ENCODE data around the gene SLC19A1.
A peak's percentile ranks its signal among the peaks of the same experiment; 100 is the strongest.

The SLC19A1 gene

DNA sequence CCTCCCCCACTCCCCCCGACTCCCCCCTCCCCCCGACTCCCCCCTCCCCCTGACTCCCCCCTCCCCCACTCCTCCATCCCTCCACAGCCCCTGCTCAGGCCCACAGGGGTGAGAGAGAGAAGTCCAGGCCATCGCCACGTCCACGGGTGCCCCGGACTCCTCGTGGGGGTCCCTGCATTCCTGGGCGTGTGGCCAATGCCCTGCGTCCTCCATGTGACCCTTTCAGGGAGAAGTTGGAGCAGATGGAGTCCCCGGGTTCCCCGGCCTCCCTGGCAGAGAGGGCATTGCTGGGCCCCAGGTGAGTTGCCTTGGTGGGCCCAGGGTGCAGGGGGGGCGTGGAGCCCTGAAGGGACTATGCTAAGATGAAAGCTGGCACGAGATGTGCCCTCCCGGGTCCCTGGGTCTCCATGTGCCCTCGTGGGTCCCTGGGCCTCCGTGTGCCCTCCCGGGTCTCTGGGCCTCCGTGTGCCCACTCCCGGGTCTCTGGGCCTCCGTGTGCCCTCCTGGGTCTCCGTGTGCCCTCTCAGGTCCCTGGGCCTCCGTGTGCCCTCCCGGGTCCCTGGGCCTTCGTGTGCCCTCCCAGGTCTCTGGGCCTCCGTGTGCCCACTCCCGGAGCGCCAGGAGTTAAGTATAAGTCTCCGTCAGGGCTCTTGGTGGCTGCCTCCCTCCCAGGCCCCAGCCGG, 52.0 kb downstream of the SLC19A1 start:
- DNase-seq = no peak

DNA sequence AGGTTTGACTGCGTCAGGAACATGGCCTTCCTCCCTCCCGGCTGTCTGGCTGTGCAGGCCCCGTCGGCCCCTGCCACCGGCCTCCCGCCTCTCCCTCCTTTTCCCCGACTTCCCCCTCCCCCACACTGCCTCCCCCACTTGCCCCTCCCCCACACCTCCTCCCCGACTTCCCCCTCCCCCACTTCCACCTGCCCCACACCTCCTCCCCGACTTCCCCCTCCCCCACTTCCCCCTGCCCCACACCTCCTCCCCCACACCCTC, 52.6 kb downstream of the SLC19A1 start:
- DNase-seq = no peak

DNA sequence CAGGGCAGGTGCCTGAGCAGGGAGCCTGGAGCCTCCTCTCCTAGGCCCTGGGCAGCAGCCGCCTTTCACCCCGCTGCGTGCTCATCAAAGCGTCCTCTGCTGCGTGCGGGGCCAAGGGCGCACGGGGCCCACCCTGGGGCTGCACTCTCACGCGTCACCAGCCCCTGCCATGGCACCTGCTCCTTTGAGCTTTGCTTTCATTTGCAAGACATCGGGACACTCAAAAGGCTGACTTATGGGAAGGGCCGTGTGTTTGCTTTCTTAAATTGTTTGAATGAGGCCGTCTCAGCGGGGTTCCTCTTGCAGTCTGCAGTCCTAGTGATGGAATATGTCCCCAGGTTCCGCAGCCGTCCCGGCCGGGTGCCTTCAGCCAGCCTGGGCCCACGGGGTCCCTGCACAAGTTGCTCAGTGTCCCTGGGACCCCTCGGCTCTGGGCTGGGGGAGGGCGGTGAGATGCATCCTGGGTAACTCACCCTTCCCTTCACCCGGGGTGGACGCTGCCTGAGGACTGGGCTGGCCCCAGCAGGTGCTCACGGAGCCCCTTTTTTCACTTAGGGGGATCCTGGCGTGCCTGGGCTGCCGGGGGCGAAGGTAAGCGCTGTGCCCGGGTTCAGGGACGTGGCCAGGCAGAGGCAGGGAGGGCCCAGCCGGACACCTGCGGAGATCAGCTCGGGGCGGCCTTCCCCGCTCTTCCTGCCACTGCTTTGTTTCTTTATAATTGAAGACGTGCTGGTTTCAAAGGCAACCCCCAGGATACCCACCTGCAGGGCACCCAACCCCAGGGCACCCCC, 53.1 kb downstream of the SLC19A1 start:
- no peak for DNase-seq

DNA sequence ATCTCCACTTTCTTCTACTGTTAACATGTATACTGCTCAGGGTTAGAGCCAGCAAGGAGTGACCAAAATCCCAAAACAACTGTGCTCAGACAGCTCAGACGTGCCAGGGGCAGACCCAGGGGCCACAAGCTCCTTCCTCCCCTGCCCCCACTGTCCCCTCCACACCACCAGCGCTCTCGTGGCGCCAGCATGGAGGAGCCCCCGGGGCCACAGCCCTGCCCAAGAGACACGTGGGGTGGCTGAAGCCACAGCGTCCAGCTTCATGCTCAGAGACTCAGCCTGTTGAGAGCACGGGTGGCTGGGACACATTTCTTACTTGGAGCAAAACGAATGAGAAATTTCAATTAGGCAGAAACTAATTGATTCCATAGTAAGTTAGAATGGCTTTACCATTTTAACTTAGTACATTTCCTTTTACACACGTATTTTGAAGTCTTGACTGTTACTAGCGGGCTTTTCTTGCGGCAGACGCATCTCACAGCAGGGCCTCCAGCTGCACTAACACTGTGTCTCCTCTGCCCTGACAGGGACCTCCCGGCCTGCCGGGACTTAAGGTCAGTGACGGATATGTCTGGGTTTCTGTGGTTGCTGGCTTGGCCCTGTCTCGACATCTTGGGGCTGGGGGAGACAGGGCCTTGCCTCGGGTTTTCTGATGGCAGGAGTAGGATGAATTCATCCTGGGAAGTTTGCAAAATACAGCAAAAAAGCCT, 54.2 kb downstream of the SLC19A1 start:
- no peak for DNase-seq

DNA sequence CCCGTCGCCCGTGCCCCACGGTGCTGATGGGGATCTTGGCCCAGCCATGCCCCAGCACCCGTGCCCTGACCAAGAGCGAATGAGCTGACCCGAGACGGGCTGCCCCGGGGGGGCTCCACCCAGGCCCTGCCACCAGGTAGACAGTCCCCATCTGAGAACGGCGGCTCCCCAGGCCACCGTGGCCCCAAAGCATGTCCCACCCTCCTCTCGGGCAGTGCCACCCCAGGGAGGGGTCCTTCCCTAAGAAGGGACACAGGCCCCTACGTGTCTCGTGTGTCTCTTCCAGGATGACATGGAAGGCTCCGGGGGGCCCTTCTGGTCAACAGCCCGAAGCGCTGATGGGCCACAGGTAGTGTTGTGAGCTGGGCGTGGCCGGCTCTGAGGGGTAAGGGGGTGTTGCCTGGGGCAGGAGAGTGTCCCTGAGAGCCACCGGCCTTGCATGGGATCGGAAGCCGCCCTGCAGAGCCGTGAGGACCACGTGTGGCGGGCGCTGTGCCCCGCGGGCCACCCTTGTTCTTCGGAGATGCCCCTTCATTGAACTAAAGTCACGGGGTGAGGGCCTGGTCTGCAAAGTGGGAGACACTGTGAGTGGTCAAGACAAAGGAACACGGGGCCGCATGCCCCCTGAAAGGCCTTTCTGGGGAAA, 55.0 kb downstream of the SLC19A1 start:
- DNase-seq = no peak

DNA sequence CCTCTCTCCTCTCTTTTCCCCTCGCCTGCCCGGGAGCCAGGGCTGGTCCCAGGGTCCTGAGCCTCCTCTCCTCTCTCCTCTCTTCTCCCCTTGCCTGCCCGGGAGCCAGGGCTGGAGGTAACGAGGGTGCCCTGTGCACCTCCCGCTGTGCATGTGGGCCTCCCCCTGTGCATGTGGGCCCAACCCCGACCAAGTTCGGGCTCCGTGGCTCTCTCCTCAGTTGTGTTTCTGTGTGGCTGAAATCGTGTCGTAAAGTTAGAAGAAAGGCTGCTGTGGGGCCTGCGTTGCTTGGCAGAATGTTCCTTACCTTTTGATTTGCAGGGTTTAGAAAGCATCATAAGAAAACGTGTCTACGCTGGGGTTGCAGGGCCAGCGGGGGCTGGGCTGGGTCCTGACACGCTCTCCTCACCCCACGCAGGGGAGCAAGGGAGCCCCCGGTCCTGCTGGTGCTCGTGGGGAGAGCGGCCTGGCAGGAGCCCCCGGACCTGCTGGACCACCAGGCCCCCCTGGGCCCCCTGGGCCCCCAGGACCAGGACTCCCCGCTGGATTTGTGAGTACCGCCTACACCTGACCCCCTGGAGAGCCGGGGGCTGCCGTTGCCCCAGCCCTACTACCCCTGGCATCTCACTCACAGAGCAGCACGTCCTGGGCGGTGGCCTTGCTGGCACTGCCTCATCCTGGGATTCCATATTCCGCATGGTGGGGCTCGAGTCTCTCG, 55.6 kb downstream of the SLC19A1 start:
- no peak for DNase-seq

DNA sequence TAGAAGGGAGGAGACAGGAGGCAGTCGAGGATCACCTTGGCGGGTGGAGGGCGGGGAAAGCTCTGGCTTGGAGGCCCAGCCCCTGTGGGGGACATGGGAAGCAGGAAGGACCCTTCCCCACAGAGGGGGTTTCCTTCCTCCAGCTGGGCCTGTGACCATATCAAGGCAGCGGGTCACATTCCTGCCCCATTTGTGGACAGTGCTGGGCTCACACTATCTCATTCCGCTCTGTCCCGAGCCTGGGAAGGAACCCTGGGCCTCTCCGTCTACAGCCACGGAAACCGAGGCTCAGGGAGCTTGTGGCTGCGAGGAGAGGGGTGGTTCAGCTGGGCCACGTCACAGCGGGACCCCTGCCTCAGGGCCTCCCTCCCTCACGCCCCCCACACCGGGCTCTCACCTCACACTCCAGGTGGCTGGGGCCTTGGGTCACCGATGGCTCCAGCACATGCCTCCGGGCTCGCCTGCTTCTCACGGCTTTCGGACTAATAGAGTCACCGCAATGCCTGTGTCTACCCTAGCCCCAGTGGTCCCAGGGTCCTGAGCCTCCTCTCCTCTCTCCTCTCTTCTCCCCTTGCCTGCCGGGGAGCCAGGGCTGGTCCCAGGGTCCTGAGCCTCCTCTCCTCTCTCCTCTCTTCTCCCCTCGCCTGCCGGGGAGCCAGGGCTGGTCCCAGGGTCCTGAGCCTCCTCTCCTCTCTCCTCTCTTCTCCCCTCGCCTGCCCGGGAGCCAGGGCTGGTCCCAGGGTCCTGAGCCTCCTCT, 56.4 kb downstream of the SLC19A1 start:
- no peak for DNase-seq

DNA sequence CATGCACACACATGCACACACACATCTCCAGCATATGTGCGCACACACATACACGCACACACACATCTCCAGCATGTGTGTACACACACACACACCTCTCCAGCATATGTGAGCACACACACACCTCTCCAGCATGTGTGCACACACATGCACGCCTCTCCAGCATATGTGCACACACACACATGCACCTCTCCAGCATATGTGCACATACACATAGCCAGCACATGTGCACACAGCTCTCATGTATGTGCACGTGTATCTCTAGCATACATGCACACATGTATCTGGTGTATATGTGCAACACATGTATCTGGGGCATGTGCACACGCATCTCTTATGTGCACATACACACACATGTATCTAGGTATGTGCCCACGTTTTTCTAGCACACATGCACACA, 57.9 kb downstream of the SLC19A1 start:
- DNase-seq = no peak

DNA sequence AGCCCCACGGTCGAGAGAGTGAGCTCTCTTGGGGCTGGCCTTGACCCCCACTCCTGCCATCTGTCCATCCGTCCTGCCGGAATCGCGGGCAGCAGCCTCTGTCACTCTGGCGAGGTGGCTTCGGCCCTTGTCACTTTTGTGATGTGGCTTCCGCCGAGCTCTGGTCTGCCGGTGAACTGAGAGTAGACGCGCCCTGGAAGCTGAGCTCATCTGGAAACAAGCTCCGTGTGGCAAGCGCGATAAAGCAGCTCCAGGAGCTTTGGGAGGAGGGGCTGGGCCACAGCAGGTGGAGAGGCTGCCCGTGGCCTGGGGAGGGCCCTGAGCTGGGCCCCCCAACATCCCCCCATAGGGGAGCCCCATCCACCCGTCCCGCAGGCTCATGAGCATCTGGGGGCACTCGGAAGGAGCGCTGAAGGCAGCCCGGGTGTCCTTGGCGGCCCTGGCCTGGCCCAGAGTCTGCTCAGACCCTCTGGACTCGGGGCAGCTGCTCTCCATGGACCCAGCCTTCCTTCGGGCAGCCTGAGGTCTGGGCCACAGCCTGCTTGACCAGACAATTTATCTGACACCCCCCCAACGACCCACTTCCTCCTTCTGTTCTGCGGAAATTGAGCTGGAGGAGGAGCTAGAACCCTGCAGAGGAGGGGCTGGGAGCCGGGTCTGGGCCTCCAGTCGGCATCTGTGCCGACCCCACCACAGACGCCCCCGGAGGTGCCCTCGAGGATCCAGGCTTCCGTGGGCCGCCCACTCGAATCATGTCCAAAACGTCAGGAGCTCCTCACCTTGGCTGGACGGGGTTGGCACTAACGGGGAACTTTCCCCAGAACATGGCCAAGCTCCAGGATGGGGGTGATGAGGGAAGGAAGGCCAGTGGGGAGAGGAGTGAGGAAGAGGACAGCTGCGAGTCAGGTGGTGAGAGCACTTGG, 59.1 kb downstream of the SLC19A1 start:
- no peak for DNase-seq

DNA sequence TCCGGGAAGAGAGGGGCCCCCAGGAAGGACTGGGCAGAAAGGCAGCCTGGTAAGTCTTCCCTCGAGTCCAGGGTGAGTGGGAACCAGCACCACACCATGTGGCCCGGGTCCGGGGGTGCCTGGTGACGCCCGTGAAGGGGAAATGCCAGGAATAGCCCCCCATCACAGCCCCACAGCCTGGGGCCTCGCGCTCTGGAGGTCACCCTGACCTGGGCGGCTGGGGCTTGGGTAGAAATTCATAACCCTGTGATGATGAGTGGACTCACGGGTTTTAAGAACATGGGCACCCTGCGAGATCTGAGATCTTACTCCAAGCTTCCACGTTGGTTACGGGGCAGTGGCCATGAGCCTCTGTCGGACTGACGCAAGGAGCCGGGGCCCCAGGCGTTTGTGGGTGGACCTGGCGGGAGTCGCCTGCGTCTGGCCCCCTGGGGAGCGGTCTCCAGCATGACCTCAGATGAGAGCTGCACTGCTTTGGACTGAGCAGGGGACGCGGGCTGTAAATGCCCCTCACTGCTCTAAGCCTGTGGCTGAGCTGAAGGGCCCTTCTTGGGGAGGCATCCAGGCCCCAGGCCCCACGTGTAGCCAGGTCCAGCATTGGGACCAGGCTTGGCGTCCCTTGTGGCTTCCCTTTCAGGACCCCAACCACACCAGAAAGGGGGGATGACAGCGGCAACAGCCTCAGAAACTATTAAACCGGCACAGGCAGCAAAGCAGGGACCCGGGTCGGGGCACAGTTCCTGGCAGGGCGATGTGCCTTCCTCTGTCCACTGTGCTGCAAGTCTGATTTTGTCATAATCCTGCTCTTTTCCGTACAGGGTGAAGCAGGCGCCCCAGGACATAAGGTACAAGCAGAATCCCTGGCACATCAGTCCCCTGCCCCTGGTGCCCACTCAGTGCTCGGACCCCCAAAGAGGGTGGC, 60.0 kb downstream of the SLC19A1 start:
- DNase-seq = no peak

DNA sequence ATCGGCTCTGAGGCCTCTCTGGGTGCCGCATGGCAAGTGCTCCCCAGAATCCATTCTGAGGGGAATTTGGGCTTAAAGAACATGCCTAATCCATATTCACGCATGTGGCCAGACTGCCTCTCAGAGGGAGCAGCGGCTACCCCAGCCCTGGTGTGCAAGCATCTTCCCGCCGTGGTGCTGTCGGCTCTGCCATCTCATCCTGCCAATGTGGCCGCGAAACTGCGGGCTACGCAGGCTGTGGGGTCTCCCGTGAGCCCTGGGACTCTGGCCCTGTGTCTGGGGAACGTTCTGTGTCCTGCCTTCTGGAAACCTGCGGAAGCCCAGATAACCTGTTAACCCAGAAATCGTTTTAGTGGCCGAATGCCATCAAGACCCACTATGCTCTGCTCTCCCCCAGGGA, 60.7 kb downstream of the SLC19A1 start:
- no peak for DNase-seq

DNA sequence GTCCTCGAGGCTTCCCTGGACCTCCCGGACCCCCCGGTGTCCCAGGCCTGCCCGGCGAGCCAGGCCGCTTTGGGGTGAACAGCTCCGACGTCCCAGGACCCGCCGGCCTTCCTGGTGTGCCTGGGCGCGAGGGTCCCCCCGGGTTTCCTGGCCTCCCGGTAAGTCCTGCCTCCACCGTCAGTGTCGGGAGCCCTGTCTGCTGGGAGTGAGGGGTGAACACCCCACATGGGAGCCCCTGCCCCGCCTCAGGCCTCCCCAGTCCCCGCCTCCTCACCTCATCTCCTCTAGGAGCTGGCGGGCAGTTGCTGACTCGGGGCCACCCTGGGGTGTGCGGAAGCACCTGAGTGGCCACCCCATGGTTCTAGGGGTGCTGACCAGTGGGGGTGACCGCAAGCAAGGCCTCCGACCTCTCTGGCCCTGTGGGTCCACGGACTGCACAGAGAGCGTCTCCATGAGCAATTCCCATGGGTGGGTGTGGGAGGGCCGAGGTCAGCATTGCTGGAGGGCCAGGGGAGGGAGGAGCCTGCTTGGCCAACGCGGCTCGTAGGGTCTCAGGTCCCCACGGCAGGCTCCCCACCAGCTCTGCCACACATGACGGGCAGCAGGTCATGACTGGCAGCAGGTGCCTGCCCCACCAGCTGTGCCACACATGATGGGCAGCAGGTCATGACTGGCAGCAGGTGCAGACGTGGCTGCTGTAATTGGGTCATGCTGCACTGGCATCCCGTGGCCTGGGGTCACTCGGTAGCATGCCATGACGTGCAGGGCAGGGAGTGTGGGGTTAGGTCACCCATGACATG, 61.3 kb downstream of the SLC19A1 start:
- no peak for DNase-seq

DNA sequence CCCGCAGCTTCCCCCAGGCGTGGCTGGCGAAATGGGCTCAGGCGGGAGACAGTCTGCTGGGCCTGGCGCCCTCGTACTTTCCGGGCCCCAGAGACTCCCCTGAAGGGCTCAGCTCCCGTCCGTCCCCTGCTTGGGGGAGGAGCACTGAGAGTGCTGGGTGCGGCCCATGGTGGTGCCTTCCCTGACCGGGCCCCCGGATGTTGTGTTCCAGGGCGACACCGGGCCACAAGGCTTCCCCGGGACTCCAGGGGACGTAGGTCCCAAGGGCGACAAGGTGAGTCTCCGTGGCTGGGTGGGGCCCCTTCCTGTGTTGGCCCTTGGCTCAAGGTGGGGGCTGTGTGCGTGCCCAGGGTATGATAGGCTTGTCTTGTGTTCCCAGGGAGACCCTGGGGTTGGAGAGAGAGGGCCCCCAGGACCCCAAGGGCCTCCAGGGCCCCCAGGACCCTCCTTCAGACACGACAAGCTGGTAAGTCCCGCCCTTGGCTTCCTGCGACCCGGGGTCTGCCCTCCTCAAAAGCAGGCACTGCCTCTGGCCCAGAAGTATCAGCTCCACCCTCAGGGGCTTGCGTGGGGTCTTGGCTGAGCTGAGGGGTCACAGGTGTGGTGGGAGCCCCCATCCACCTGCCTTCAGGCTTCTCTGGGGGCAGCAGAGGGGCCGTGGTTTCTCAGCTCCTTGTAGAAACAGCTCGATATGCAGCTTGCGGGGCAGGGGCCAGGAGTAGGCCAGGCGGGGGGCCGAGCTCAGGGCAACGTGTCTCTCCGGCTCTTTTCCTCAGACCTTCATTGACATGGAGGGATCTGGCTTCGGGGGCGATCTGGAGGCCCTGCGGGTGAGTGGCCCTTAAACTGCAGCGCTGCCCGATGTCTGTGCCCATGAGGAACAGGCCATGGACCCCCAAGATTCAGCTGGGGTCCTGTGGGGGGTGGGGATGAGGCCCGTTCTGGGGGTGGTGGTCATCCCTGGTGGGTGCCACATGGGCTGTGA, 62.3 kb downstream of the SLC19A1 start:
- DNase-seq = no peak

DNA sequence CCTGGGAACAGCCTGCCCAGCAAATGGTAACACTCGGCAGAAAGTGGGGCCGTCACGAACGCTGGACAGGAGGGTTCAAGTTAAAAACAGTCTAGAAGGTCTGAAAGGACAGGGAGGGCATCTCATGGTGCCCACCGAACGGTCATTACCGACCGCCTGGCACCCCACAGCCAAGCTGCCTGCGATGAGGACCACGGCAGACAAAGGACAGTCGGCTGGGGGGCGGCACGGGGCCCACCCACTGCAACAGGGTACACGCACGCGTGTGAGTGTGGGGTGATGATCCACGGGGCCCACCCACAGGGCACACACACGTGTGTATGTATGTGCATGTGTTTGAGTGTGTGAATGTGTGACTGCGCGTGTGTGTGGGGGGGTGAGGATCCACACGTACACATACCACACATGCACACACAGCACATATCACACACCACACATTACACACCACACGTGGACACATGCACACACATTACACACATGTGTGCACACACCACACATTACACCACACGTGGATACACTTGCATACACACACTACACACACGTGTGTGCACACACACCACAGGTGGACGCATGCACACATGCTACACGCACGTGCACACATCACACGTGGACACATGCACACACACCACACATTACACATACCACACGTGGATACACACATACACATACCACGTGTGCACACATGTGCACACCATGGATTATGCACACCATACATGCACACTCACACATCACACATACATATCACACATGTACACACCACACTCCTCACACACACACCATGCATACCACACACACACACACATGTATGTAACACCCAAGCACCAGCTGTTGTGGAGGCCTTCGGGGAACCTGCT, 63.2 kb downstream of the SLC19A1 start:
- DNase-seq = no peak

DNA sequence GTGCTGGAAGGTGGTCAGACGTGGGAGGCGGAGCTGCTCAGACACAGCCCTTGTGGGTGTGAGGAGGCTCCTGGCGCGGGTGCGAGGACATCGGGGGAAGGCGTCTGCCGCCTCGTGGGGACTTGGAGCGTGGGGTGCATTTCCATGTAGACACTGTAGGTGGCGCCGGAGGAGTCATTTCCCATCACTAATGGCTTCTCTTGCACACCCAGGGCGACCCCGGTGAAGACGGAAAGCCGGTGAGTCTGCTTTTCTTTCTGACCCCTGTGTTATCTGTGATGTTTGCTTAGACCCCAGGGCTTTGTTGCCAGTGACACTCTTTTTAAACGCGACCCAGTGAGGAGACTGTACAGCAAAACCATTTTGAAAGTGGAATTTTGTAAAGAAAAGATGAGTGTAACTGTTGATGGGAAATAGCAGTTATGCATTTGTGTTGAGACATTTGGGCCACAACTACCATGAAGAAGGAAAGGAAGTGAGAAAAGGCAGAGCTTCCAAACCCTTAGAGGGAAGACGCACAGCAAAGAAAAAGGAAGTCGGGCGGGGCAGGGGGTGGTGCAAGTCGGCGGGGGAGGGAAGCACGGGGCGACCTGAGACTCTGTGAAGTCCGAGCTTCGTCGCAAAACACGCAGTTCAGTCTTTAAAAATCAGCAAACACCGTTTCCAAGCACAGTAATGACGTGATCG, 64.0 kb downstream of the SLC19A1 start:
- DNase-seq = peak; percentile 68

All from left hindlimb (tissue), 1 donor.